HFF-Myc (cell line): ENCODE measurements around the gene SNX3.

Source experiments
- DNase-seq: peaks from one replicate; pipeline ENCODE4 v3.0.0-alpha.2; 2011; ENCODE audit warnings: low read depth; ENCODE audit errors: extremely low read depth
- H3K4me3 ChIP-seq: replicated peaks from 2 replicates; pipeline ENCODE4 v1.5.1; 2011; ENCODE audit warnings: low read depth, mild to moderate bottlenecking, control low read depth, low read length
- TF ChIP-seq, protein P1 (sequence below): IDR thresholded peaks from 2 replicates; pipeline ENCODE4 v1.5.1; 2012; ENCODE audit warnings: mild to moderate bottlenecking, low read depth, low read length, control low read depth; ENCODE audit errors: missing control alignments

Gene SNX3

GRCh38 chr6:108171918-108172516, 88.8 kb downstream of the SNX3 start:
- H3K4me3 ChIP-seq: no peak overlapping the region
- TF ChIP-seq, protein P1, sequence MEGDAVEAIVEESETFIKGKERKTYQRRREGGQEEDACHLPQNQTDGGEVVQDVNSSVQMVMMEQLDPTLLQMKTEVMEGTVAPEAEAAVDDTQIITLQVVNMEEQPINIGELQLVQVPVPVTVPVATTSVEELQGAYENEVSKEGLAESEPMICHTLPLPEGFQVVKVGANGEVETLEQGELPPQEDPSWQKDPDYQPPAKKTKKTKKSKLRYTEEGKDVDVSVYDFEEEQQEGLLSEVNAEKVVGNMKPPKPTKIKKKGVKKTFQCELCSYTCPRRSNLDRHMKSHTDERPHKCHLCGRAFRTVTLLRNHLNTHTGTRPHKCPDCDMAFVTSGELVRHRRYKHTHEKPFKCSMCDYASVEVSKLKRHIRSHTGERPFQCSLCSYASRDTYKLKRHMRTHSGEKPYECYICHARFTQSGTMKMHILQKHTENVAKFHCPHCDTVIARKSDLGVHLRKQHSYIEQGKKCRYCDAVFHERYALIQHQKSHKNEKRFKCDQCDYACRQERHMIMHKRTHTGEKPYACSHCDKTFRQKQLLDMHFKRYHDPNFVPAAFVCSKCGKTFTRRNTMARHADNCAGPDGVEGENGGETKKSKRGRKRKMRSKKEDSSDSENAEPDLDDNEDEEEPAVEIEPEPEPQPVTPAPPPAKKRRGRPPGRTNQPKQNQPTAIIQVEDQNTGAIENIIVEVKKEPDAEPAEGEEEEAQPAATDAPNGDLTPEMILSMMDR: no peak

GRCh38 chr6:108171291-108171917, 89.4 kb downstream of the SNX3 start:
- H3K4me3 ChIP-seq: no peak overlapping the region
- TF ChIP-seq, protein P1: no peak
- DNase-seq: no peak

More at GRCh38 chr6:108171918-108172516, 88.8 kb downstream of the SNX3 start:
- DNase-seq: no peak

DNA sequence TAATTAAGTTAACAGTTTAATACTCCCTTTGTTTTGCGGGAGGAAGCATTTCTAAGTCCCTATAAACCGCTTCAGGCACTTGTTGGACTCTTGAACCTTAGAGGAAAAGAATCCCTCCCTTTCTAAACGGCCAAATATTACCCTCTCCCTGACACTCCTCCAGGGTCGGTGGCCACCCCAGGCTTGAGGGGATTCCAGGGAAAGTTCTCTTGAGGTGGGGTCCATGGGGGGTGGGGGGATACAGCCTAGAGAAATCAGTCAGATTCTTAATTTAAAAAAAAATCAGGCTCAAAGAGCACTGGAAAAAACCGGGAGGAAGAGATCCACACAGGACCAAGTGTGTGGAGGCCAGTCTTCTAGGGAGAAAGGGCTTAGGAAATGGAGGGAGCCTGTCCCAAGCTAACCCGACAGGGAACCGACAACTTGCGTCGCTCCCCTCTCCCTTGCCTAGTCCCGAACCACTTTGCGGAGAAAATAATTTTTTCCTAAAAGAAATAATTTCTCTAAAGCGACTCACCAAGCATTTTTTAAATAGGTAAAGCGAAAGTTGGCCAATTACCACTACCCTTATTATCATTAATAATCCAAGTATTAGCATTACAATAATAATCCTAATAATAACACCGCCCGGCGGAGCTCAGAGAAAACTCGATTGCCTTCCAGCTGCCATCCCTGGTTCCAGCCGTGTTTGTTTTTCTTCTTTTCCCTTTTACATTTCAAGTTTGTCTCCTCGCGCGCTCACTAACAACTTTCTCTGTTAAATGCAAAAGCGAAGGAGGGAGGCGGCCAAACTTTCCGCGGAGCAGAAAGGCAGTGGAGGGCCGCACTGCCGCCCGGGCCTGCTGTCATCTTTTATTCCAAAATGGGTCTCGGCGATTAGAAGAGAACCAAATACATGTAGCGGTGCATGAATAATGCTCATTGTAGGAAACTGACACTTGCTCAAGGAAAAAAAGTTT, 90.2 kb downstream of the SNX3 start:
- no peak for DNase-seq
- H3K4me3 ChIP-seq: no peak overlapping the region
- TF ChIP-seq, protein P1: no peak

- DNase-seq: no peak
- no peak overlapping the region for H3K4me3 ChIP-seq
- TF ChIP-seq, protein P1: no peak
Measured at GRCh38 chr6:108169464-108170331, 91.1 kb downstream of the SNX3 start.

- no peak for DNase-seq
- TF ChIP-seq, protein P1: no peak
- H3K4me3 ChIP-seq: no peak overlapping the region
Measured at GRCh38 chr6:108168501-108169463, 92.1 kb downstream of the SNX3 start.
